PC-3 (cell line): ENCODE data around the gene WNK2.

Experiments used
- EZH2phosphoT487 ChIP-seq: fragments of 300-600 bp; sonication (generic); IDR thresholded peaks from 2 replicates; pipeline ENCODE4 v1.6.1; 2018; ENCODE audit warnings: mild to moderate bottlenecking, antibody characterized with exemption, low read length, borderline replicate concordance
- TF ChIP-seq, protein P1 (sequence below): fragments of 300-600 bp; sonication (generic); conservative IDR thresholded peaks from 2 replicates; pipeline ENCODE4 v1.5.1; 2017; ENCODE audit warnings: antibody characterized with exemption, low read depth, mild to moderate bottlenecking, low read length

DNA sequence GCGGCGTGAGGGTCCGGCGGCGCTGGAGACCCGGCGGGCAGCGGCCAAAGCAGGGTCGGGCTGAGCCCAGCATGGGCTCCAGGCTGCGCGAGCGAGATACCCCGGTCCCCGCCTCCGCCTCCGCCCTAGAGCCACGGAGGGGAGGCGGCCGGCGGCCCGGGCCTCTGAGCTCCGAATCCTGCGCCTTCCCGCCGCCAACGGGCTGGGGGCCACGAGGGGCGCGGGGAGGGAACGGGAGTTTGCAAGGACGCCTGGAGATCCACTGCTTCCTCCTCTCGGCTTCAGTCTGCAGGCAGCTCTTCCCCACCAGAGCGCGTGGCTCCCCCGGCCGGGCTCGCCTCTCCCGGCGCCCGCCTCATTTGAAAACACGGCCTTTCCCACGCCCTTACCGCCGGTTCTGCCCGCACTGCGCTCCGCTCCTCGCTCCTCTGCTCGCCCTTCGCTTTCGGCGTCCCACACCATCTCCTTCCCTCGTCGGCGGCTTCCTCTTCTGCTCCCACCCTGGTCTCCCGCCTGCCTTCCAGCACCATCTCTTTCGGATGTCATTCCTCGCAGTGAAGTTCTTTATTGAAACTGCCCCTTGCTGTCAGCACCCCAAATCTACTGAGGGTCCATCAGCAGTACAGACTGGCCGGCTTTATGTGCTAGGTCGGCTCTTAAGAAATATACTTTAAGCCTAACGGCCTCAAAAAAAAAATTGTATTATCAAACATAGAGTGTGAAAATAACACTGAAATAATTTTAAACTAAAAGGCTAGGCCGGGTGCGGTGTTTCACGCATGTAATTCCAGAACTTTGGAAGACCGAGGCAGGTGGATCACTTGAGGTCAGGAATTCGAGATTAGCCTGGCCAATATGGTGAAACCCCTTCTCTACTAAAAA, 162.5 kb downstream of the WNK2 start:
- no peak for TF ChIP-seq EZH2phosphoT487
- TF ChIP-seq, protein P1, sequence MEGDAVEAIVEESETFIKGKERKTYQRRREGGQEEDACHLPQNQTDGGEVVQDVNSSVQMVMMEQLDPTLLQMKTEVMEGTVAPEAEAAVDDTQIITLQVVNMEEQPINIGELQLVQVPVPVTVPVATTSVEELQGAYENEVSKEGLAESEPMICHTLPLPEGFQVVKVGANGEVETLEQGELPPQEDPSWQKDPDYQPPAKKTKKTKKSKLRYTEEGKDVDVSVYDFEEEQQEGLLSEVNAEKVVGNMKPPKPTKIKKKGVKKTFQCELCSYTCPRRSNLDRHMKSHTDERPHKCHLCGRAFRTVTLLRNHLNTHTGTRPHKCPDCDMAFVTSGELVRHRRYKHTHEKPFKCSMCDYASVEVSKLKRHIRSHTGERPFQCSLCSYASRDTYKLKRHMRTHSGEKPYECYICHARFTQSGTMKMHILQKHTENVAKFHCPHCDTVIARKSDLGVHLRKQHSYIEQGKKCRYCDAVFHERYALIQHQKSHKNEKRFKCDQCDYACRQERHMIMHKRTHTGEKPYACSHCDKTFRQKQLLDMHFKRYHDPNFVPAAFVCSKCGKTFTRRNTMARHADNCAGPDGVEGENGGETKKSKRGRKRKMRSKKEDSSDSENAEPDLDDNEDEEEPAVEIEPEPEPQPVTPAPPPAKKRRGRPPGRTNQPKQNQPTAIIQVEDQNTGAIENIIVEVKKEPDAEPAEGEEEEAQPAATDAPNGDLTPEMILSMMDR: no peak
